Upper lobe of right lung (tissue), 1 donor: ENCODE measurements around the gene SRPK2. TPM values are rescaled to one million over a fixed set of nuclear protein-coding genes. Genes with fewer than 3 reads are reported as not detected.

Experiments used
- ATAC-seq: fragments of 200-7000 bp; cut with Tn5 transposase; one replicate; pipeline ENCODE4 v1.9.1; 2020; ENCODE audit warnings: mild to moderate bottlenecking, moderate library complexity
- DNase-seq: peaks from one replicate; pipeline ENCODE4 v3.0.0-alpha.2; 2020
- H3K27ac ChIP-seq: fragments of 200-600 bp; one replicate; pipeline ENCODE4 v1.8.0; 2022
- H3K27me3 ChIP-seq: fragments of 200-600 bp; one replicate; pipeline ENCODE4 v1.8.0; 2022; ENCODE audit warnings: mild to moderate bottlenecking
- H3K36me3 ChIP-seq: fragments of 200-600 bp; one replicate; pipeline ENCODE4 v1.8.0; 2022
- H3K4me1 ChIP-seq: fragments of 200-600 bp; one replicate; pipeline ENCODE4 v1.8.0; 2022
- H3K4me3 ChIP-seq: fragments of 200-600 bp; one replicate; pipeline ENCODE4 v1.8.0; 2022; ENCODE audit warnings: mild to moderate bottlenecking
- H3K9me3 ChIP-seq: fragments of 200-600 bp; one replicate; pipeline ENCODE4 v1.8.0; 2022
- CTCF ChIP-seq: fragments of 200-600 bp; IDR thresholded peaks from one replicate; pipeline ENCODE4 v1.8.0; 2022; ENCODE audit warnings: antibody characterized with exemption
- intact Hi-C: fragments of 100-400 bp; cut with DNase I; formaldehyde crosslinking; loops from one replicate; pipeline ENCODE4 v1.11.0; 2022
- total RNA-seq: library from RNA; stranded (reverse); fragmentation: NEBNext Ultra II Directional; extraction: Animal tissue kit (Norgen Biotek cat#: 25700); gene quantifications from one replicate; pipeline ENCODE4 v1.2.1, GENCODE V29; 2021
- donor health status: DM: no; HTN: yes; CAD: no; lungs with severe emphysema.

SRPK2 gene
- total RNA-seq, 1 donor from 2014 or later, result 48.5 TPM

- H3K36me3 ChIP-seq, result peaks cover 5% of the 10 kb centered on the region
- no peaks in the 10 kb centered on the region for H3K9me3 ChIP-seq
- no peak overlapping the region for H3K4me3 ChIP-seq
- intact Hi-C loops, result no loop called here
- H3K27me3 ChIP-seq, result no peaks in the 10 kb centered on the region
- H3K27ac ChIP-seq, result no peak overlapping the region
- no peak for DNase-seq
- H3K4me1 ChIP-seq, result no peaks in the 10 kb centered on the region
- no peak for ATAC-seq
- TF ChIP-seq CTCF, result no peak
Measured at GRCh38 chr7:105230486-105230885, 158.2 kb downstream of the SRPK2 start.

- intact Hi-C loops, result no loop called here
- peaks cover 4% of the 10 kb centered on the region for H3K4me1 ChIP-seq
- H3K9me3 ChIP-seq, result no peaks in the 10 kb centered on the region
- DNase-seq (no peak), ATAC-seq (no peak)
- peaks cover 5% of the 10 kb centered on the region for H3K36me3 ChIP-seq
- no peak overlapping the region for H3K4me3 ChIP-seq
- no peak overlapping the region for H3K27ac ChIP-seq
- no peak for TF ChIP-seq CTCF
- H3K27me3 ChIP-seq, result no peaks in the 10 kb centered on the region
Measured at GRCh38 chr7:105229641-105230040, 159.1 kb downstream of the SRPK2 start.

GRCh38 chr7:105228555-105228954 lies 160.2 kb downstream of the SRPK2 start:
- Histone ChIP-seq H3K27ac (no peak overlapping the region), H3K4me1 (peaks cover 4% of the 10 kb centered on the region), H3K27me3 (no peaks in the 10 kb centered on the region), H3K4me3 (no peak overlapping the region), H3K9me3 (no peaks in the 10 kb centered on the region), H3K36me3 (peaks cover 5% of the 10 kb centered on the region)
- ATAC-seq, result no peak
- no peak for DNase-seq
- TF ChIP-seq CTCF, result no peak
- intact Hi-C loops, result no loop called here

GRCh38 chr7:105227391-105227790 lies 161.3 kb downstream of the SRPK2 start:
- H3K9me3 ChIP-seq, result no peaks in the 10 kb centered on the region
- peaks cover 4% of the 10 kb centered on the region for H3K4me1 ChIP-seq
- H3K36me3 ChIP-seq, result peaks cover 5% of the 10 kb centered on the region
- TF ChIP-seq CTCF, result no peak
- no peaks in the 10 kb centered on the region for H3K27me3 ChIP-seq
- DNase-seq (no peak), ATAC-seq (no peak)
- H3K27ac ChIP-seq, result no peak overlapping the region
- no peak overlapping the region for H3K4me3 ChIP-seq
- intact Hi-C loops, result no loop called here

GRCh38 chr7:105224884-105225651 lies 163.7 kb downstream of the SRPK2 start:
- Histone ChIP-seq H3K4me3 (no peak overlapping the region), H3K27ac (no peak overlapping the region), H3K27me3 (no peaks in the 10 kb centered on the region), H3K4me1 (peaks cover 4% of the 10 kb centered on the region), H3K9me3 (no peaks in the 10 kb centered on the region), H3K36me3 (peaks cover 5% of the 10 kb centered on the region)
- DNase-seq (no peak), ATAC-seq (peak; percentile 86)
- intact Hi-C loops, result no loop called here
- TF ChIP-seq CTCF, result no peak
